GM21381 (cell line): ENCODE data around the gene GPBP1.
"Not testable (repeated sequence)": the region's sequence is repeated elsewhere in the genome, so short reads cannot be mapped to it uniquely, and the experiment has no call there.

ENCODE experiments used
- ATAC-seq: cut with Tn5 transposase; IDR thresholded peaks from one replicate; pipeline ENCODE4 v1.9.1; 2021; ENCODE audit warnings: mild to moderate bottlenecking, moderate library complexity; ENCODE audit not compliant: unreplicated experiment

GPBP1 gene

DNA sequence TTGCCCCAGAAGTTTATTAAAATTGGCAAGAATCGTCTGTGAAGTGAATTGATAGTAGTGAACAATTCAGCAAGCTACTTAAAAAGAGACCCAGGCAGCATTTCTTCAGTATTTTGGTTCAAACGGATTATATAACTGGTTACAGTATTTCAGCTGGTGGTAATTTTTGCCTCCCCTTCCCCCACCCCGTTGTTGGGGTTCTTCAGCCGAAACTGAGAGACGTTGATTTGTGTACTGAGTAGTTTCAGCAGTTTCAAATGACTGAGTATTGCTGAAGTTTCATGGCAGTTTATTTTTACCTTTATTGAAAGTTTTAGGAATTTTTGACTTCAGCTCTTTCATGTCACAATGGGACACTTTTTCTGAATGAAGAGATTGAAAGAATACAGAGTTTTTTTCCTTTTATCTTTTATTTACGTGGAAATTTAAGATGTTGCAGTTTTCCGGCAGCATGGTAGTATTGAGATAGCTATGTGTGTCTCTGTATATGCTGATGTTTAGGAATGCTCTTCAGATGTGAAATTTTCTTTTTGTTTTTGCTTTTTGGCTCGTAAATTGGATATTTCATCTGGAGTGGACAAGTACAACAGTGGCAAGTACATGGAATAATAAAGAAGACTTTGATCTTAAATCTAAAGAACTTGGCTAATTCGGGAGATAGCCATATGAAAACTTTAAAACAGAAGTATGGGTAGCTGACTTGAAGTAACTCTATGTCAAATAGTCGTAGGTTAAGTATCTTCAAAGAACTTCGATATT, 1.9 kb downstream of the GPBP1 start:
- ATAC-seq: no peak

DNA sequence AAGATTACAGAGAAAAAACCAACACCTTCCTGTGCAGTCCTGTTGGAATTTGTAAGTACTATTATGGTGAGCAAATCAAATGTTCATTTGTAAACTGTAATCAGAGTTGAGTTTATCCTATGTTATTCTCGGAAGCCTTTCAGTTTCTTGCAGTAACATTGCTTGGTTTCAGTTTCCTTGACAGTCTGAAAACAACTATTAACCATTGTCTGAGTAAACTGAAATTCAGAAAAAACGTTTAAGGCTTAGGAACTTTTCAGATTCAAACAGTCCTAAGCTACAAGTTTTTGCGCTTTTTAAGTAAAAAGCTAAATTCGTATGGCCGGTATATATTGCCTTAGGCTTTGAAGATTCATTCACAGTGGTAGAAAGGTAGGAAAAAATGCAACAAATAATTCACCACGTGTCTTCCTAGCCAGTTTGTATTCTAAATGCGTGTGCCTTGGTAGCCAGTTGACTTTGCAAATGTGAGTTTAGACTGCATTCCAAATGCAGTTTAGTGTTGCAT, 2.5 kb downstream of the GPBP1 start:
- ATAC-seq: no peak

DNA sequence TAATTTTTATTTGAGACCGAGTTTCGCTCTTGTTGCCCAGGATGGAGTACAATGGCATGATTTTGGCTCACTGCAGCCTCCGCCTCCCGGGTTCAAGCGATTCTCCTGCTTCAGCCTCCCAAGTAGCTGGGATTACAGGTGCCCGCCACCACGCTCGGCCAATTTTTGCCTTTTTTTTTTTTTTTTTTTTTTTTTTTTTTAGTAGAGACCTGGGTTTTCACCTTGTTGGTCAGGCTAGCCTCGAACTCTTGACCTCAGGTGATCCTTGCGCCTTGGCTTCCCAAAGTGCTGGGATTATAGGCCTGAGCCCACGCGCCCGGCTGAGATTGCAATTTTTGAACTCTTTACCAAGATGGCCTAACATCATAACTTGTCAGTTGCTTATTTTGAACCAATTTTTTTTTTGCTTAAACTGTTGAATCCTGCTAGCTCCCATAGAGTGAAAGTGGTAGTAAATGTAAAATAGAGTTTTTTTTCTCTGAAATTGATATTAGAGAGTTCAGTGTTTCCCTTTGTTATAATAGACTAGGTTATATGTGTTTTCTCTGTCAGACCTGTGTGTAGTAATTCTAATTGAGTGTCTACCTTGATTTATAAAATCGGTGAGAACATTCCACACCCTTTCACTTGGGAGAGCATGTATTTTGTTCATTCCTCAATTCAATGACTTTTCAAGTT, 3.8 kb downstream of the GPBP1 start:
- no peak for ATAC-seq

DNA sequence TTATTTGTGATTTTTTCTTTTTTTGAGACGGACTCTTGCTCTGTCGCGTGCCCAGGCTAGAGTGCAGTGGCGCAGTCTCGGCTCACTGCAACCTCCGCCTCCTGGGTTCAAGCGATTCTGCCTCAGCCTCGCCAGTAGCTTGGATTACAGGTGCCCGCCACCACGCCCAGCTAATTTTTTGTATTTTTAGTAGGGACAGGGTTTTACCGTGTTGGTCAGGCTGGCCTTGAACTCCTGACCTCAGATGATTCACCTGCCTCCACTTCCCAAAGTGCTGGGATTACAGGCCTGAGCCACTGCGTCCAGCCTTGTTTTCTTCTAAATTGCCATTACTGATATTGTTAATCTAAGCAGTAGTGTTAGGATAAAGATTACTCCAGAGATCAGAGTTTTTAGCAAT, 4.4 kb downstream of the GPBP1 start:
- not testable (repeated sequence) for ATAC-seq

DNA sequence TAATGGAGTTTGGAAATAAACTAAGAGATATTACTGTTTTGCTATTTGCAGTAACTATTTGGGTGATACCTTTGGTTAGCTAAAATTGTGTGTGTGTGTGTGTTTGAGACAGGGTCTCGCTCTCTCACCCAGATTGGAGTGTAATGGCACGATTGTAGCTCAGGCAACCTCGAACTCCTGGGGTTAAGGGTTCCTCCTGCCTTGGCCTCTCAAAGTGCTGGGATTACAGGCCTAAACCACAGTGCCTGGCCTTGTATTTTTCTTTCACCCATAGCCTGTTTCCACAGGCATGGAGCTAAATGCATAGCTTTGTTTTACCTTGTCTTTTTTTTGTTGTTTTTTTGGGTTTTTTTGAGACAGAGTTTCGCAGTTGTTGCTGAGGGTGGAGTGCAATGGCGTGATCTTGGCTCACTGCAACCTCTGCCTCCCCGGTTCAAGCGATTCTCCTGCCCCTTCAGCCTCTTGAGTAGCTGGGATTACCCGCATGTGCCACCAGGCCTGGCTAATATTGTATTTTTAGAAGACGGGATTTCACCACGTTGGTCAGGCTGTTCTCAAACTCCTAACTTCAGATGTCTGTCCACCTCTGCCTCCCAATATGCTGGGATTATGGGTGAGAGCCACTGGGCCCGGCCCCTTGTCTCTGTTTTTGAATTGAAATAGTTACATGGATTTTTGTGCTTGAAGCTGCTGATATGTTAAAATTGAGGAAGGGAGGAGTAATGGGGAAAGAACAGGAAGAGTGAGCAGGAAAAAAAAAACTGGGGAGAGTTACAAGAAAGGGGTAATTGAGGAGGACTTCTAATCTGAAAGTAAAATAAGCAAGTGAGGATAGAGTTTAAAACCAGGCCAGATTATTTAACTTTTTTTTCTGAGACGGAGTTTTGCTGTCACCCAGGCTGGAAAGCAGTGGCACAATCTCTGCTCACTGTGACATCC, 5.7 kb downstream of the GPBP1 start:
- ATAC-seq: no peak

DNA sequence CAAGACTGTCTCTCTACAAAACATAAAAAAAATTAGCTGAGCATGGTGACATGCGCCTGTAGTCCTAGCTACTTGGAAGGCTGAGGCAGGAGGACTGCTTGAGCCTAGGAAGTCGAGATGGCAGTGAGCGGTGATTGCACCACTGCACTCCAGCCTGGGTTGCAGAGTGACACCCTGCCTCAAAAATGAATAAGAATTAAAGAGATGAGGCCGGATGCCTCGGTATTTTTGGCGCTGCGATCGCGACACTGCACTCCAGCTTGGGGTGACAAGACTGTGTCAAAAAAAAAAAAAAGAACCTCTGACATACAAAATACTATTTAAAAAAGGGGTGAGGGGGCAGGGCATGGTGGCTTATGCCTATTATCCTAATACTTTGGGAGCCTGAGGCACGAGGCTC, 7.3 kb downstream of the GPBP1 start:
- no peak for ATAC-seq

DNA sequence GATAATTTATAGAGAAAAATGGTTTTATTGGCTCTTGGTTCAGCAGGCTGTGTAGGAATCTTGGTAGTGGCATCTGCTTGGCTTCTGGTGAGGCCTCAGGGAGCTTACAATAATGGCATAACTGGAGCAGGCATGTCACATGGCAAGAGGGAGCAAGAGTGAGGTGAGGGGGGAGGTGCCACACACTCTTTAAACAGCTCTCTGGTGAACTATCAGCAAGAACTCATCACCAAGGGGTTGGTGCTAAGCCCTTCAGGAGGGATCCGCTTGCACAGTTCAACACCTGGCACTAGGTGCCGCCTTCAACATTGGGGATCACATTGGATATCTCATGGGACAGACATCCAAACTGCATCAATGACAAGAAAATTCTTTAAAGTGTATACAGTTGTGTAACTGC, 10.5 kb downstream of the GPBP1 start:
- ATAC-seq: no peak

DNA sequence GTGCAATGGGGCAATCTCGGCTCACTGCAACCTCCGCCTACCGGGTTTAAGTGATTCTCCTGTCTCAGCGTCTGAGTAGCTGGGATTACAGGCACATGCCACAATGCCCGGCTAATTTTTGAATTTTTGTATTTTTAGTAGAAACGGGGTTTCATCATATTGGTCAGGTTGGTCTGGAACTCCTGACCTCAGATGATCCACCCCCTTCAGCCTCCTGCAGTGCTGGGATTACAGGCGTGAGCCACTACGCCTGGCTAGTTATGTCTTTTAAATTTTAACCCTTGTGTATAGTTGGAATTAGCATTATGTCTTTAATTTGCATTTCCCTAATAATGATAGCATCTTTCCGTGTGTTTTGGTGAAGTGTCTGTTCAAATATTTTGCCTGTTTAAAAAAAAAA, 11.5 kb downstream of the GPBP1 start:
- no peak for ATAC-seq

DNA sequence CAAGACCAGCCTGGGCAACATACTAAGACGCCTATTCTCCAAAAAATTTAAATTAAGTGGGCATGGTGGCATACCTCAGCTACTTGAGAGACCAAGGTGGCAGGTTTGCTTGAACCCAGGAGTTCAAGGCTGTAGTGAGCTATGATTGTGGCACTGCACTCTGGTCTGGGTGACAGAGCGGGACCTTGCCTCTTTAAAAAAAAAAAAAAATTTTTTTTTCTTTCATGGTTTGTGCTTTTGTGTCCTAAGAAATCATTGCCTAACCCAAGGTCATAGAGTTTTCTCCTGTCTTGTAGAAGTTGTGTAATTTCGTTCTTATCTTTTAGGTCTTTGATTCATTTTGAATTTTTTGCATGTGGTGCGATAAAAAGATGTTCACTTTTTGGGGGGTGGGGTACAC, 12.3 kb downstream of the GPBP1 start:
- ATAC-seq: no peak

DNA sequence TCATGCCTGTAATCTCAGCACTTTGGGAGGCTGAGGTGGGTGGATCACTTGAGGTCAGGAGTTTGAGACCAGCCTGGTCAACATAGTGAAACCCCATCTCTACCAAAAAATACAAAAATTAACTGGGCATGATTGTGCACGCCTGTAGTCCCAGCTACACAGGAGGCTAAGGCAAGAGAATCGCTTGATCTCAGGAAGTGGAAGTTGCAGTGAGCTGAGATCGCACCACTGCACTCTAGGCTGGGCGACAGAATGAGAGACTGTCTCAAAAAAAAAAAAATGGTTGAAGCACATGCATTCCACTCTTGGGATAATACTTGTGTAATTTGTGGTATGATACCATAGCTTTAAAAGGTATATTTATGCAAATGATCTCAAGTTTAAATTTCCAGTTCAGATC, 14.1 kb downstream of the GPBP1 start:
- ATAC-seq: not testable (repeated sequence)

DNA sequence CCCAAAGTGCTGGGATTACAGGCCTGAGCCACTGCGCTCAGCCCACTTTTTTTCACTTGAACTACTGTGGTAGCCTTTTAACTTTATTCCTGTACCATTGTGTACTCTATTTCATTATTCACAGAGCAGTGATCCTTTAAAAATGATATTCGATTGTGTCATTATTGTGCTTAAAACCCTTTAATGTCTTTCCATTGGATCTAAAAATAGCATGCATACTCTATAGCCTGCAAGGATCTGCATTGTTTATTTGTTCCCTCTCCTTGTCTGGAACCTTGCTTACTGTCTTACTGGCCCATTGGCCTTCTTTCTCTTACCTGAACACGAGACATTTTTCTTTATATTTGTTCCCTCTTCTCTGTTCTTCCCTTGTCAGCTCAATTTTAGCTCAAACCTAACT, 15.7 kb downstream of the GPBP1 start:
- ATAC-seq: no peak

DNA sequence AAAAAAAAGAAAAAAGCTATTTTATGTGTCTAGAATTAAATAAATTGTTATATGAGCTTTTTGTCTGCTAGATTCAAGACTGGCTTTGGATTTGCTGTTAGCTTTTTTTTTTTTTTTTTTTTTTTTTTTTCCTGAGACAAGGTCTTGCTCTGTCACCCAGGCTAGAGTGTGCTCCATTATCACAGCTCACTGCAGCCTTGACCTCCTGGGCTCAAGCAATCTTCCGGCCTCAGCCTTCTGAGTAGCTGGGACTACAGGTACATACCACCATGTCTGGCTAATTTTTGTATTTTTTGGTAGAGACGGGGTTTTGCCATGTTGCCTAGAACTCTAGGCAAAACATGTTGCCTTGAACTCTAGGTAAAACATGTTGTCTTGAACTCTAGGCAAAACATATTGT, 16.7 kb downstream of the GPBP1 start:
- ATAC-seq: no peak

DNA sequence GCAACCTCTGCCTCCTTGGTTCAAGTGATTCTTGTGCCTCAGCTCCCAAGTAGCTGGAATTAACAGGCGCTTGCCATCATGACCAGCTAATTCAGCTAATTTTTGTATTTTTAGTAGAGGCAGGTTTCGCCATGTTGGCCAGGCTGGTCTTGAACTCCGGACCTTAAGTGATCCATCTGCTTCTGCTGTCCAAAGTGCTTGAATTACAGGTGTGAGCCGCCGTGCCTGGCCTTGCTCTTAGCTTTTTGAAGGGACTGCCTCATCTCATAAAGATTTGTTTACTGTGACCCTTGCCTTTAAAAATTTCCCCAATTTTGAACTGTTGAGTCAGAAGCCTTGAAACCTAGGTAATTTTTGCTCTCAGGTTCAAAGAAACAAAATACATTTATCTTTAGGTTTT, 17.3 kb downstream of the GPBP1 start:
- no peak for ATAC-seq

DNA sequence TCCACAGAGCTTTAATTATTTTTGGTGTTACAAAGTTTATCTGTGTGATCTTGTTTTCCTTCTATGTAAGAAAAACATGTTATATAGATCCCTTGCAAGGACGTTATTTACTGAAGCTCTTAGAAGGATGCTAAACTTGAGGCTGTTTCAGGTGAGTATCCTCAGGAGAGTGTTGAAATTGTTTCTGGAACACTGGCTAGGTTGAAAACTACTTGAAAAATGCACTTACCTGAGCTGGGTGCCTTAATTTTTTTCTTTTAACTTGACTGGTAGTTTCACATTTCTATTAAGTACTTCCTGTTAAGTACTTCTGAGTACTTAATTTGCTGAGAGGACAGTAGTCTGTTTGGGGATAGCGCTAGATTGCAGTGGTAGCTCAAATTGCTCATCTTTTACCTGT, 18.1 kb downstream of the GPBP1 start:
- ATAC-seq: no peak

DNA sequence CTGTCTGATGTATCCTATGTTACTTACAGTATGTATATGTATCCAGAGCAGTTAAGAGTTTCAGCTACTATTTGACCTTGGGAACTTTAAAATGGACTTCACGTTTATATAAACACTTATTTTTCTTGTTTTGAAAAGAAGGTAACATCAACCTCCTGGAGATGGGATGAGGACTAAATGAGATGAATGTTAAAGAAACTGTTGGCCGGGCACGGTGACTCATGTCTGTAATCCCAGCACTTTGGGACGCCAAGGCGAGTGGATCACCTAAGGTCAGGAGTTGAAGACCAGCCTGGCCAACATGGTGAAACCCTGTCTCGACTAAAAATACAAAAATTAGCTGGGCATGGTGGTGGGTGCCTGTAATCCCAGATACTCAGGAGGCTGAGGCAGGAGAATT, 19.0 kb downstream of the GPBP1 start:
- ATAC-seq: not testable (repeated sequence)

DNA sequence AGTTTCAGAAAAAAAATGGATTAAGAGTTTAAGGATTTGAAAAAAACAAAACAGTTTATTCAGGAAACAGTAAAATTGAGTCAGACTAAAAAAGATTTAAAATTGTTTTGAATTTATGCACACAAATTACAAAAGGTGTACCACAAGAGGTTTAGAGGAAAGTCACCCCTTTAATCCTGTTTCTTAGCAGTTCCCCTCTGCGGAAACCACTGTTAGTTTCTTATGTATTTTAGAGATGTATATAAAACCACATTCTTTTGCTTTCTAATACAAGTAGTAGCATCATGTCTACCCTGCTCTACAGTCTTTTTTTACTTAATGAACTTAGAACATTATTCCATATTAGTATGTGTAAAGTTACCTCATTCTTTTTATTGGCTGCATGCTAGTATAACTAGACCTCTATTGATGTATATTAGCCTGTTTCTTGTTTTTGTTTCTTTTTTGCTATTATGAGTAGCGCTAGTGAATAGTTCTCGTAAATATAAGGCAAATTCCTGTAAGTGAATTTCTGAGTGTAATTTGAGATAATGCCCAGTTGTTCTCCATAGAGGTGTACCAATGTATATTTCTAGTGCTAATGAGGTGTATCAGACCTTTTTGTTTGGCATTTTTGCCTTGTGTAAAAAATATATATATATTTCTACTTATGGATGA, 20.0 kb downstream of the GPBP1 start:
- ATAC-seq: no peak

DNA sequence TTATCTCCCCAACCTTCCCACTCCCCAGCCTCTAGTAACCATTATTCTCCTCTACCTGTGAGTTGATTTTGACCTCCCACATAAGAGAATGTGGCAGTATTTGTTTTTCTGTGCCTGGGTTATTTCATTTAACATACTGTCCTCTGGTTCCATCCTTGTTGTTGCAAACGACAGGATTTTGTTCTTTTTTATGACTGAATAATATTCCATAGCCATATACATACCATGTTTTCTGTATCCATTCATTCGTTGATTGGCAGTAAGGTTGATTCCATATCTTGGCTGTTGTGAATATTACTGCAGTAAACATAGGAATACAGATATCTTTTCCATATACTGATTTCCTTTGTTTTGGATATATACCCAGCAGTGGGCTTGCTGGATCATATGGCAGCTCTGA, 20.8 kb downstream of the GPBP1 start:
- ATAC-seq: no peak

DNA sequence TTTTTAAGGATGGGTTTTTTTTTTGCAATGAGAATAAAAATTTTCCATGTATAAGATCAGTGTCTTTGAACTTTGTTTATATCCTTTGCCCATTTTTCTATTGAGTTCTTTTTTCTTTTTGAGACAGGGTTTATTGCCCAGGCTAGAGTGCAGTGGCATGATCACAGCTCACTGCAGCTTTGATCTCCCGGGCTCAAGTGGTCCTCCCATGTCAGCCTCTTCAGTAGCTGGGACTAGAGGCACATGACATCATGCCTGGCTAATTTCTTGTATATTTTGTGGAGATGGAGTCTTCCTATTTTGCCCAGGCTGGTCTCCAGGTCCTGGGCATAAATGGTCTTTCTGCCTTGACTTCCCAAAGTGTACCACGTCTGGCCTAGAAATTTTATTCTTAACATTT, 21.2 kb downstream of the GPBP1 start:
- ATAC-seq: no peak

DNA sequence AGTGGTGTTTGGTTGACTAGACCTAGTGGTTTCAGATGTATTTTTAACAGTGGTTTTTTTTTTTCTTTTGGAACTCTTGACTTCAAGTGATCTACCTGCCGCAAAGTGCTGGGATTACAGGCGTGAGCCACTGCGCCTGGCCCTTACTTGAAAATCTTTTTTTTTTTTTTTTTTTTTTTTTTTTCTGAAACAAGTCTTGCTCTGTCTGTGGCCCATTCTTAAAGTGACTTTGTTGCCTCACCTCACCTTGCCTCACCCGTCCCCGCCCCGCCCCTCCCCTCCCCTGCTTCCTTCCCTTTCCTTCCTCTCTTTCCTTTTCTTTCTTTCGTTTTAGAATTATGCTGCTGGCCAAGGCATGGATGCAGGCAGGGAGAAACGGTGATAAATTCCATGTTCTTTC, 26.0 kb downstream of the GPBP1 start:
- ATAC-seq: no peak

DNA sequence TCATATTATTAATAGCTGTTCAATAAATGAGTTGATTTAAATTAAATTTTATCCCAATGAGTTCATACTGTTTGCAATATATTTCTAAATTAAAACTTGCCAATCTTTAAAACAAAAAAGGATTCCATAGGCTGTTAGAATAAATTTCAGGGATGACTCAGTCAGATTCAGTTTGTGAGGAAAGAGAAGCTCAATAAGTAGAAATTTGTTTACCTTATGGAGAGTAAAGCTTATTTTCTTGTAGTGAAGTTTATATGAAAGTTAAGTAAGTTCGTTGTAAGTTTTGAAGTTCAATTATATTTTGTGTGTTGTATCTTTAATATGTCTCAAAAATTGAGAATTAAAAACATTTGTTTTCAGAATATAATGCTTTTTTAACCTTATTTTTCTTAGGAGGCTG, 29.0 kb downstream of the GPBP1 start:
- ATAC-seq: no peak
